Activated CD4-positive, CD25-positive, alpha-beta regulatory T cell treated with anti-CD3 and anti-CD28 coated beads, Interleukin-2, amount 50 U/mL, for 24 hours (primary cell): ENCODE measurements around the gene MAP3K12.
"Not testable (repeated sequence)": the region's sequence is repeated elsewhere in the genome, so short reads cannot be mapped to it uniquely, and the experiment has no call there.

Experiments
- ATAC-seq, 2 donors: fragments of 150-1000 bp; cut with Tn5 transposase; one replicate each; pipeline ENCODE4 v1.10.0; 2021; ENCODE audit warnings: mild to moderate bottlenecking in 1 of 2, moderate library complexity in 1 of 2

MAP3K12 gene

DNA sequence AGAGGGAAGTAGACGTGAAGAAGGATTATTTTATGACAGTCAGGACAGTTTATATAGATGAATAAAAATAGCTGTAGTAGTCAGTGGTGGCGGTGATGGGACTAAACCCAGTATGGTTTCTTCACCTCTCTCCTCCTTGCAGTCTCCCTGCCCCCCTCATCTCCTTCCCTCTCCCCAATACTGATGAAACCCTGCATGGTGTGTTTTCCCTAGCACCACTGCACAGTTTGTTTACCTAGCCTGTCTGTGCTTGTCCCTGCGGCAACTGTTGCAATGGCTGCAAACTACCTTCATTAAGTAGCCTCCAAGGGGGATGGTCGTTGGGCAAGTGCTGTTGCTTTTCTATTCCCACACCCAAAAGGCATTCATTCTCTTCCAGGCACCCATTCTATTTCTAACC lies 32.6 kb downstream of the MAP3K12 start:
- no peak for ATAC-seq

DNA sequence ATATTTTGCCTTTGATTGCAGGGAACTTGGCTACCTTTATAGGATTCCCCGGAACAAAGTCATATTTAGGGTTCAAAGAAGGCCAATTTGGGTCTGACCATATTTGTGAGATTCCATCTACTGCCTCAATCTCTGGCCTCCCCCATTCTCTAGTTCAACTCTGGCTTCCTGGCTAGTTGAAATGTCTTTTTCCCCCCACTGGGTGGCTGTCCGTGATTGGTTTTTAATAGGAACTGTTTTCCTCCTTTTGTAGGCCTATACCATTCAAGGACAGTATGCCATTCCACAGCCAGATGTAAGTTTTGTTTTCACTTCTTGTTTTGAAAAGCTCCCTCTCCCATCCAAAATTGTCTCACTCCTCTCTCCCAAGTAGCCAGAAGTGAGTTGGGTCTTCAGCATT lies 33.6 kb downstream of the MAP3K12 start:
- no peak for ATAC-seq

DNA sequence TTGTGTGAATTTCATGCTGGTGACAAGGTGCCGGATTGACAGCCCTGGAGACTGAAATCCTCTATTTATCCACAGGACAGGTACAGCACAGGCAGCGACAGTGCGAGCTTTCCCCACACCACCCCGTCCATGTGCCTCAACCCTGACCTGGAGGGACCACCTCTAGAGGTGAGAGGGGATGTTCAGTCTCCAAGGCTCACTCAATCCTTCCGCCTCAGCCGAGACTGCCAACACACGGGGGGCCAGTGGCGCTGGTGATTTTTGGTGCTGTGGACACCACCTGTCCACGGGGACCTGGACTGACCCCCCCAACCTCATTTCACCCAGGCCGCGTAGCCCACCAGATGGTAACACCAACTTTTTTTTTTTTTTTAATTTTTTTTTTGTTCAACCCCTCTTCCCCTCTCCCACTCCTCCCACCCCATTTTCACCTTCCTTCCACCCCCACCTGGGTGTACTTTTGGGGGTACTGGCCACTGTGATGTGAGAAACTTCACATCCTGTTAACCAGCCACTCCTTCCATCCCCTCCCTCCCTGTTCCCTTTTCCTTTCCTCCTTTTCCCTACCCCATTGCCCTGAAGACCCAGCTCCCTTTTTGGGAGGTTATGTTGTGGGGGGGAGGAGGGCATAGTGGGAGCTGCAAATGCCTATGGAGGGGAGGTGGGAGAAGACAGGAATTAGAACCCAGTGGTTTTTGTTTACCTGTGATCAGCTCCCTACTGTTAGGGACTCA lies 34.4 kb downstream of the MAP3K12 start:
- no peak for ATAC-seq

DNA sequence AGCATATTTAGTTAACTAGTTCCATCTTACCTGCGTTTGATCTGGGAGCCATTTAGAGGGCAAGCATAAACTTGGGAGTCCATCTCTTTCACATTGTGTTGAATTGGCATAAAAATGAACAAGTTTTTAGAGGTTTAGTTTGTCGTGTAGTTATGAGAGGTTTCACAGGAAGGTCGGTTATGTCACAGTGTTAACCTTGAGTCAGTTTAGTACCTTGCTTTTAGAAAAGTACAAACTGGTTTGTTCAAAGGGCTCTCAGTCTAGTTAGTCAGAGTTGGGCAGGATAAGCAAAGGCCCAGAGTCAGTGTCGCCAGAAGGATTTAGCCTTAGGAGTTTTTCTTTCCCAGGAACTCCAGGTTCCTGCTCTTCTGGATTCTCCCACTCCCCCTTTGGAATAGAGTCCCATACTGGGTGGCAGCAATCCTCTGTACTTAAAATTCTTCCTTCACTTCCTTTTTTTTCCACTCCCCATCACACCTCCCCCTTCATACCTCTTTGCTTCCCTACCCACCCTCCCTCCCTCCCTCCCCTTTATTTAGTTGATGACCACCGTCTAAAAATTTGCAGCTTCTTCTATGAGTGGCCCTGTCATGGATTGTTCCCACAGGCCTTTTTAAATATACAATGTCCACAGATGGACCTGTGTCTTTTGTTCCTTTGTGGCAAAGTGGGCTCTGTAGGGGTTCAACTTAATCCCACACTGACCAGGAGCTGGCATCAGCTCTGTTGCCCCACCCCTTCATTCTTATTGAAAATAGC lies 35.3 kb downstream of the MAP3K12 start:
- ATAC-seq, result peak in 1 of 2 donors; percentile 27

DNA sequence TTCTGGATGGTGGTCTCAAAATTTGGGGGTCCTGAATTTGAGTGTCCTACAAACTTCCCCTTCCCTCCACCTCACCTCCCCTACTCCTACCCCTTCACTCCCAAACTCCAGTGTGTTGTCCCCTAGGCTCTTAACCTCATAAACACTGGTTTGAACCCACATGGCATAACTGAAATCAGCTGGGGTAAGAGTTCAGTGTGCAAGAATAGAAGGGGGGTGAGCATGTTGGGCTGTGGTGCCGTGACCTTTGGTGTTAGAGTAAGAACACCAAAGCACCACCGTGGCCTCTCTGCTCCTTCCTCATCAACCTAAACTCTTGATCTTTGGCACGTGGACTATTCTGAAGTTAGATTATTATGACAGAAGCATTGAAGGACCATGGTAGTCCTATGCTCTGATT lies 36.3 kb downstream of the MAP3K12 start:
- ATAC-seq, result no peak

DNA sequence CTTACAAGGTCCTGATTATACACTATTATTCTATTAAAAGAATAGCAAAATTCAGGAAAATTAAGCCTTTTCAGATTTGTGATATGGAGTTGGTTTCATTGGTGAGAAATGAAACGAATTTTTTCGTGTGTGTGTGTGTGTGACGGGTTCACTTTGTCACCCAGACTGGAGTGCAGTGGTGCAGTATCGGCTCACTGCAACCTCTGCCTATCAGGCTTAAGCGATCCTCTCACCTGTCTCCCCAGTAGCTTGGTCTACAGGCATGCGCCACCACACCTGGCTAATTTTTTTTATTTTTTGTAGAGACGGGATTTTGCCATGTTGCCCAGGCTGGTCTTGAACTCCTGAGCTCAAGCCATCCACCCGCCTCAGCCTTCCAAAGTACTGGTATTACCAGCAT lies 37.7 kb downstream of the MAP3K12 start:
- ATAC-seq, result no peak

DNA sequence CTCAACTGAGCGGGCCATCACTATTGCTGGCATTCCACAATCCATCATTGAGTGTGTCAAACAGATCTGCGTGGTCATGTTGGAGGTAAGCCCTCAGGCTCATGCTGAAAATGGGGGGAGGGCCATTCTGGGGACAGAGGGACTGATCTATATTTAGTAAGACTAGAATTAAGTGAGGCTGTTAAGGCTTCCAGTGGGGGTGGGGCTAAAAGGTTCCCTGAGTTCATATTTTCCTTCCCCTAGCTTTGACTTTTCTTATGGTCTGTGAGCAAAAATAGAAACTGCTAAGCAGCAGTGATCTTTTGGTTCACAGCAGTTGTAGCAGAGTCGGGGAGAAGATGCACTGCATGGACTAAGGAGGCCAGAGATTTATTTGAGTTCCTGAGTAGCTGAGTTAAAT lies 38.2 kb downstream of the MAP3K12 start:
- no peak for ATAC-seq

DNA sequence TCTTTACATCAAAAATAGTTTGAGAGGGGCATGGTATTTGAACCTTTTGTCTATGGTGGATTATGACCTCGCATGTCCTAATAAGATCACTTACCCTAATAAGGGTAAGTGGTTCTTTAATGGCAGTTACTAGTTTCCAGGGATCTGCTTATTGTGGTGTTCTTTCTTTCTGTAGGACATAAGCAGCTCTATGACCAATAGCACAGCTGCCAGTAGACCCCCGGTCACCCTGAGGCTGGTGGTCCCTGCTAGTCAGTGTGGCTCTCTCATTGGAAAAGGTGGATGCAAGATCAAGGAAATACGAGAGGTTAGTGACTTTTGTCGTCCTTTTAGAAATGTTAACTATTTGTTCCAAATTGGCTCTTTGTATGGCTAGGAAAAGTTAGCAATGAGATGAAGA lies 40.2 kb downstream of the MAP3K12 start:
- ATAC-seq, result no peak

DNA sequence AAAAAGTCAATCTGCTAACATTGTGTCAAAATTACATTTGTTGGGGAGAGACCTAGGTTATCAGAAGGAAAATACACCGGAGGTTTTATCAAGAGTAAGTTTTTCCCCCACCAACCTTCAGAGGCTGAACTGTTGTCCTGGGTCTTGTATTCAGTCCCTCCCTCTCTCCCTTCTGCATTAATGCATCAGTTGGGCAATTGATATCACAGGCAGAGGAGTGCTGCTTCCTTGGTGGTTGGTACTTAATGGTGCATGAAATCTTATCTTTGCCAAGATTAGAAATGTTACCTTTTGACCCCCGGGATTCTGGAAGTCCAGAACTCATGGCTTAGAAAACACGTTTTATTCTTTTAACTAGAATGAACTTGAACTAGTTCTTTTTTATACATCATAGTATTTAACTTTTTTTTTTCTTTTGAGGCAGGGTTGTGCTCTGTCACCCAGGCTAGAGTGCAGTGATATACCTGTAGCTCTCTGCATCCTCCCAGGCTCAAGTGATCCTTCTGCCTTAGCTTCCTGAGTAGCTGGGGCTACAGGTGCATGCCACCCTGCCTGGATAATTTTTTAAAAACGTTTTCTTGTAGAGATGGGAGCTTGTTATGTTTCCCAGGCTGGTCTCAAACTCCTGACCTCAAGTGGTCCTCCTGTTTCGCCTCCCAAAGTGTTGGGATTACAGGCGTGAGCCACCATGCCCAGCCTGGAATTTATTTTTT lies 42.4 kb downstream of the MAP3K12 start:
- ATAC-seq, result no peak

DNA sequence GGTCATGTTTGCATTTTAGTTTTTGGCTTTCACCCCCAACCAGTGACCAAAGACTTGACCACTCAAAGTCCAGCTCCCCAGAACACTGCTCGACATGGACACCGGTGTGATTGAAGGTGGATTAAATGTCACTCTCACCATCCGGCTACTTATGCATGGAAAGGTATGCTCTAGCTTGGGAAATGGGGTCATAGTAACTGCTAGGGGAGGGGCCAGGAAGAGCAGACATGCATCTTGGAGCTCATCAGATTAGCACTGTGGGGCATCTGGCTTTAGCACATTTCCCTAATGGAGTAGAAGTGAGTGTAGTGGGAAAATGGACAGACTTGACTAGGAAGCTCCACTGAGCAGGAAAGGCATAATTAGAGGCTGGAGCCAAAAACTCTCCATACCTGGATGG lies 44.6 kb downstream of the MAP3K12 start:
- ATAC-seq, result no peak

DNA sequence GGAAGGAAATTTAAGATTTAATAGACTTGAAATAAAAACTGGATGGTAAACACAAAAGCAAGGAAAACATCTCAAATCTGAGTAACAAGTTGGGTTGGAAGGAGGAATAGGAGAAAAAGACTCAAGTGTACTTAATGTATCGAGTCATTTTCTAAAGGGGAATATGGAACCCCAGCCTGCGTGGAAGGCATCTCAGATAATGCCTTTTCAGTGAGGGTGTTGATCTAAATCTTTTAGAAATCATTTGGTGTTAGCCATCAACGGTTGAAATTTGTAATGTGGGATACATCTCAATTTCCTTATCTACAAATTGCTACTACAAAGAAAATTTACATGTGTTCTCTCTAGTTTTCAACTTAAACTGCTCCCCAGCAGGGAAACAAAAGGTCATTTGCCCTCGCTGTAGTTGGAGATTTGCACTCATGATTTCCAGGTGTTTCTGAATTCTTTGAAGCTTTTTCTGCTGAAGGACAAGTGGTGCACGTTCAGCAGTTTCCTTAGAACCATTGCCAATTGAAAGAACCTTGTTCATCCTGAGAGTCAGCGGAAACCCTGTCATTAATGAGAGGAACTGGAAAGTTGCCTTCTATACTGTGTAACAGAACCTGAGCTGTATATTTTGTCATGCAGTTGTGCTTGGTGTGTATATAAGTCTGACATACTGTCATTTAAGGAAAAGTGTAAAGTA lies 45.2 kb downstream of the MAP3K12 start:
- ATAC-seq, result no peak

DNA sequence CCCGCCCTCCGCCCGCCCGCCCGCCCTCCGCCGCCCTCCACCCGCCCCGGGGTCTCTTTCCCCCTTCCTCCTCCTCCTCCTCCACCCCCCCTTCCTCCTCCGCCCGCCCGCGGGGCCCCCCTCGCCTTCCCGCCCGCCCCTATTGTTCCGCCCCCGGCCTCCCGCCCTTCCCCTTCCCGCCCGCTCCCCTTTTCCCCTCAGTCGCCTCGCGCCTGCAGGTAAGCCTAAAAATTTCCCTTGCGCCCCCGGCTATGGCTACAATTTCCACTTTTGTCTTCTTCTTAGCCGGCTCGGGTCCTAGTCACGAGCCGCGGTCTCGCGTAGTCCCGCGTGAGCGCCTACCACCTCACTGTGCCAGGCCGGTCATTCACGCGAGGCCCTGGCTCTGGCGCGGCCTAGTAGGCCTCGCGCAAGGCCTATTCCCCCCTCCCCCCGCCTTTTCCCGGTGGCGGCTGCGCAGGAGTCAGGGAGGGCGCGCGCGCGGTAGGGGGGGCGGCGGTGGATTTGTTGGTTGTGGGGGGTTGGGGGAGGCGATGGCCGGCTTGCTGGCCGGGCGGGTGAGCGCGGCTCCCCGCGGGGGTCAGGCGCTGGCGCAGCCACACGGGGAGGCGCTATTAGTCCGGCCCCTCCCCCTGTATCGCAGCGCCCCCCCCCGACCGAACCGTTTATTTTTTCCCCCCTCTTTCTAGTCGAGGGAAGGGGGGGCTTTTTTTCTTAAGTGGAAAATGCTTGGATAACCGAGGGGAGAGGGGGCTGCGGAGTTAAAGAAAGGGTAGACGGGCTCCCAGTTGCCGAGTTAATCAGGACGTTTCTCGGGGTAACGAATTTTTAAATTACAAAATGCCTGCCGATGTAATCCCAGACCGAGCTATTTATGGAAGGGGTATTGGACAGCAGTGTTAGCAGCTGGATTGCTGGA lies 46.8 kb downstream of the MAP3K12 start:
- ATAC-seq, result peak; percentile 26 to 28

DNA sequence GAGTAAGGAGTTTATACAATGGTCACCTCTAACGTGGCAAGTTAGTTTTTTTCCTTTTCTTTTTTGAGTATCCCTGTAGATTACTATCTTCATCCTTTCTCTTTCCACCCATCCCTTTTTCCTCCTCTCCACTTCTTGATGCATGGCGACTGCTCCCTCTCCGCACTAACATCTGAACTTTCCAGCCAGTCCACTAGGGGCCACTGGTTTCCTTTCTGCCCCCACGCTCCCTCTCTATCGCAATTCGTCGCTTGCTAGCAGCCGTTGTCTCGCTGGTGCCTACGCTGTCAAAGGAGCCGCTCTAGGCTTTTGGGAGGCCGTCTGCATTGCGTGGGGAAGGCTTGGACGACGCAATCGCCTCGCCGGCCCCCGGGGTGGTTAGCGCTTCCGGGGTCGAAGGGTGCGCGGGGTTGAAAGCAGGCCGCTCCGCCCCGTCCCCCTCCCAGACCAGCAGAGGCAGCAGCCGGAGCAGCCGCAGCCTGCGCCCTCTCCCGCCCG lies 47.5 kb downstream of the MAP3K12 start, which contains the start of gene PCBP2:
TSS of gene PCBP2 (plus strand) at position 442 of the 498 bp plus-strand sequence. CDS start 2,699 bp downstream, outside the sequence.
- peak; percentile 95 to 97 for ATAC-seq

DNA sequence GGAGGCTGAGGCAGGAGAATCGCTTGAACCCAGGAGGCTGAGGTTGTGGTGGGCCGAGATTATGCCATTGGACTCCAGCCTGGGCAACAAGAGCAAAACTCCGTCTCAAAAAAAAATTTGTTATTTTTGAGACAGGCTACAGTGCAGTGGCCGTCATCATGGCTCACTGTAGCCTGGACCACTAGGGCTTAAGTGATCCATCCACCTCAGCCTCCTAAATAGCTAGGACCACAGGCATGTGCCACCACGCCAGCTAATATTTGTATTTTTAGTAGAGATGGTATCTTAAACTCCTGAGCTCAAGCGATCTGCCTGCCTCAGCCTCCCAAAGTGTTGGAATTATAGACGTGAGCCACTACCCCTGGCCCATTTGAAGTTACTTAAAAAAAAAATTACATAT lies 48.3 kb downstream of the MAP3K12 start:
- no peak for ATAC-seq

DNA sequence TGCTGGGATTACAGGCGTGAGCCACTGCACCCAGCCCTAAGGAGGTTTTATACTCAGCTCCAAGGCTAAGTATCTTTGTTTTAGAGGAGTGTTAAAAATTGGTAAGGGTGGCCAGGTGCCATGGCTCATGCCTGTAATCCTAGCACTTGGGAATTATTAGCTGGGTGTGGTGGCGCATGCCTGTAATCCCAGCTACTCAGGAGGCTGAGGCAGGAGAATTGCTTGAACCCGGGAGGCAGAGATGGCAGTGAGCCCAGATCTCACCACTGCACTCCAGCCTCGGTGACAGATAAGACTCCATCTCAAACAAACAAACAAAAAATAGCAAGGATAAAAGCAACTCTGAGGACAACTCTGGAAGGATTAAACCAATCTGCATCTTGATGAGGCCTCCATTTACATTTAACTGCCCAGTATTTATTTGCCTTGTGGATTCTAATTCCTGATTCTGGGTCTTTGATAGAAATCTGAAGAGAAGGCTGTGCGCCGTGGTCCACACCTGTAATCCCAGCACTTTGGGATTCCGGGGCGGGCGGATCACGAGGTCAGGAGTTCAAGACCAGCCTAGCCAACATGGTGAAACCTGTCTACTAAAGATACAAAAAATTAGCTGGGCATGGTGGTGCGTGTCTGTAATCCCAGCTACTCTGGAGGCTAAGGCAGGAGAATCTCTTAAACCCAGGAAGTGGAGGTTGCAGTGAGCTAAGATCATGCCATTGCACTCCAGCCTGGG lies 54.5 kb downstream of the MAP3K12 start:
- ATAC-seq, result not testable (repeated sequence)

DNA sequence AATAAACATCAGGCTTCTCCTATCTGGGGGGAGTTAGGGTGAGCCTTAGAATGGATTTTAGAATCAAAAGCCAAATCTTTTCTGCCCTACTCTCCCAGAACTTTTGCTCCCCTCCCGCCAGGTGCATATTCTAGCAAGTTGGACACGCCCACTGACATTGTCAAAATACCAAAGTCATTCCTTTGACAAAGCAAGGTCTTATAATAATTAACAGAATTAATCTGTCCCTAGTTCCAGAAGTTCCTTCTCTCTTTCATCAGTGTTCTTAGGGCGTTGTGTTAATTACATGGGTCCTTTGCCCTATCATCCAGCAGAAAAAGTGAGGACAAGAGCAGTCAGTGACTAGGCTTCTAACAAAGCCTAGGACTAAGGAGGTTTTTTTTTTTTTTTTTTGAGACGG lies 55.3 kb downstream of the MAP3K12 start:
- ATAC-seq, result no peak

DNA sequence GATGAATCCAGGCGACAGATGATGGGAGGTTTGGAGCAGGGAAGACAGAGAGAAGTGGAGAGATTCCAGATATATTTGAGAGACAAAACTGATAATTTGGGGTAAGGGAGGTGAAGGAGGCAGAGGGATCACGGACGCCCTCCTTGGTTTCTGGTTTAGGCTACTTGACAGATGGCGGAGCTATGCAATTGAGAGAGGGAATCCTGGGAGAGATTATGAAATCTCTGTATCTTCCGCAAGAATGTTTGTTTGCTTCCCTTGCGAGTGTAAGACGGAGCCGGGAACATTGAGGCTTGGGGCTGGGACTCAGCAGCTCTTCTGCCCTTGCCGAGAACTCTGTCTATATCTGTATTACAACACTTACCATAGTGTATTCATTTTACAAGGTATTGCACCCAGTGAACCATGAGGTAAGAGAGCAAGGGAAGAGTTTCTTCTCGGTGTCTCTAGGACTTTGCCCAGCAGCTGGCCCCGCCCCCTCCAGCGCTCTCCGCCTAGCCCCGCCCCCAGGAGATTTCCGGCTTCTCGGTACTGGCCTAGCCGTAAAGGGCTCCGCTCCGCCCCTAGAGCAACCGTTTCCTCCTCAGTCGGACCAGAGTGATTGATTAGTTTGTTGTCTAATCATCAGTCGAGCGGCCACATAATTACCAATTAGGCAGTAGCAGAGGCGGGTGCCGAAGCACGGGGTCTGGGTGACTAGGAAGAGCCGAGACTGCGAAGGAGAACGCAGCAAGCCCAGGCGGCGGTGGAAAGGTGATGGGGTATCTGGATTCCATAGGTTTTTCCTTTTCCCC lies 58.0 kb downstream of the MAP3K12 start, which contains the start of gene PRR13:
TSS of gene PRR13 (plus strand) at position 695 of the 794 bp plus-strand sequence. CDS start 981 bp downstream, outside the sequence.
- peak; percentile 97 to 99 for ATAC-seq

DNA sequence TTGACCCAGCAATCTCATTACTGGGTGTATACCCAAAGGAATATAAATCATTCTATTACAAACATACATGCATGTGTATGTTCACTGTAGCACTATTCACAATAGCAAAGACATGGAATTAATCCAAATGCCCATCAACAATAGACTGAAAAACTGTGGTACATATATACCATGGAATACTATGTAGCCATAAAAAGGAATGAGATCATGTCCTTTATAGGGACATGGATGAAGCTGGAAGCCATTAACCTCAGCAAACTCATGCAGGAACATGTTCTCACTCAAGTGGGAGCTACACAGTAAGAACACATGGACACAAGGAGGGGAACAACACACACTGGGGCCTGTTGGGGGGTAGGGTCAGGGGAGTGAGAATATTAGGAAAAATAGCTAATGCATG lies 59.7 kb downstream of the MAP3K12 start:
- not testable (repeated sequence) for ATAC-seq

DNA sequence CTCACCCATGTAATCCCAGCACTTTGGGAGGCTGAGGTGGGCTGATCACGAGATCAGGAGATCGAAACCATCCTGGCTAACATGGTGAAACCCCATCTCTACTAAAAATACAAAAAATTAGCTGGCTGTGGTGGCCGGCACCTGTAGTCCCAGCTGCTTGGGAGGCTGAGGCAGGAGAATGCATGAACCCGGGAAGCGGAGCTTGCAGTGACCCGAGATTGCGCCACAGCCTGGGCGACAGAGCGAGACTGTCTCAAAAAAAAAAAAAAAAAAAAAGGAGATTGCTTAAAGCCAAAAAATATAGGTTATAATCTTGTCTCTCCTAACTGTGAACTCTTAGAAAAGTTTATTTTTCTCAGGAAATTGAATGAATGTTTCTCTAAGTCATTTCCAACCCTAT lies 63.9 kb downstream of the MAP3K12 start:
- not testable (repeated sequence) for ATAC-seq

DNA sequence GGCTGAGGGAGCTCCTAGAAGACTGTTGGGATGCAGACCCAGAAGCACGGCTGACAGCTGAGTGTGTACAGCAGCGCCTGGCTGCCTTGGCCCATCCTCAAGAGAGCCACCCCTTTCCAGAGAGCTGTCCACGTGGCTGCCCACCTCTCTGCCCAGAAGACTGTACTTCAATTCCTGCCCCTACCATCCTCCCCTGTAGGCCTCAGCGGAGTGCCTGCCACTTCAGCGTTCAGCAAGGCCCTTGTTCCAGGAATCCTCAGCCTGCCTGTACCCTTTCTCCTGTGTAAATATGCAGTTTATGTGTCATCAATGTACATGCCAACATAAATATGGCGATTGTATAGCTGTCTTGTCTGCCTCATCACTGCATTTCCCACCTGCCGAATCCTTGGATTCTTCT lies 68.1 kb downstream of the MAP3K12 start:
- ATAC-seq, result no peak
